GM10248 (cell line): ENCODE measurements around the gene CAMK1D.
"Not testable (repeated sequence)": the region's sequence is repeated elsewhere in the genome, so short reads cannot be mapped to it uniquely, and the experiment has no call there.

Source experiments
- CTCF ChIA-PET: fragments of 300-600 bp; sonication (Branson Sonifier 250); formaldehyde crosslinking; extraction: SDS; loops from one replicate; lab custom pipeline; 2021; ENCODE audit warnings: antibody characterized with exemption; lab: Yijun Ruan, JAX
- POLR2A ChIA-PET: fragments of 350-650 bp; sonication (Branson Sonifier 250); formaldehyde crosslinking; extraction: SDS; loops from one replicate; lab custom pipeline; 2020; ENCODE audit warnings: antibody characterized with exemption; lab: Yijun Ruan, JAX
- DNase-seq: peaks from one replicate; pipeline ENCODE4 v3.0.0; 2012; ENCODE audit errors: extremely low spot score
- CTCF ChIP-seq: IDR thresholded peaks from 2 replicates; pipeline ENCODE4 v1.5.1; 2012; ENCODE audit warnings: mild to moderate bottlenecking, low read depth; ENCODE audit errors: extremely low read depth, missing control alignments, control extremely low read depth

CAMK1D gene

GRCh38 chr10:12348870-12349628, at the start of gene CAMK1D:
CAMK1D (plus strand) TSS chr10:12349547.
- ChIA-PET POLR2A (interaction anchor here (1.4 kb wide), 1 partner anchor 84 kb away, joined by 14 read pairs; no protein-coding TSS in a partner anchor), CTCF (interaction anchor here (0.8 to 3.5 kb wide), 9 partner anchors 10 to 134 kb away, joined by 3 to 17 read pairs (median 4); no protein-coding TSS in a partner anchor)
- peak; percentile 90 for DNase-seq
- peak; percentile 26 for TF ChIP-seq CTCF

DNA sequence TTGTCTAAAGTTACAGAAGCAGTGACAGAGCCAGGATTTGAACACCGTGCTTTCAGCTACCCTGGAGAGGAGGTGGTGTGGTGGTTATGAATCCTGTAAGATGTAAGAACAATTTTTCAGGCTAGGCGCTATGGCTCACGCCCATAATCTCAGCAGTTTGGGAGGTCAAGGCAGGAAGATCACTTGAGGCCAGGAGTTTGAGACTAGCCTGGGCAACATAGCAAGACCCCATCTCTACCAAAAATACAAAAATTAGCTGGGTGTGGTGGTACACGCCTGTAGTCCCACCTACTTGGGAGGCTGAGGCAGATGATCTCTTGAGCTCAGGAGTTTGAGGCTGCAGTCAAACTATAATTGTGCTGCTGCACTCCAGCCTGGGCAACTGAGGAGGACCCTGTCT, 48.3 kb upstream of the CAMK1D start:
- DNase-seq, POLR2A ChIA-PET: not testable (repeated sequence)
- CTCF ChIA-PET, result interaction anchor here (1.4 to 2.2 kb wide), 2 partner anchors 27 to 37 kb away, joined by 3 to 6 read pairs; no protein-coding TSS in a partner anchor

DNA sequence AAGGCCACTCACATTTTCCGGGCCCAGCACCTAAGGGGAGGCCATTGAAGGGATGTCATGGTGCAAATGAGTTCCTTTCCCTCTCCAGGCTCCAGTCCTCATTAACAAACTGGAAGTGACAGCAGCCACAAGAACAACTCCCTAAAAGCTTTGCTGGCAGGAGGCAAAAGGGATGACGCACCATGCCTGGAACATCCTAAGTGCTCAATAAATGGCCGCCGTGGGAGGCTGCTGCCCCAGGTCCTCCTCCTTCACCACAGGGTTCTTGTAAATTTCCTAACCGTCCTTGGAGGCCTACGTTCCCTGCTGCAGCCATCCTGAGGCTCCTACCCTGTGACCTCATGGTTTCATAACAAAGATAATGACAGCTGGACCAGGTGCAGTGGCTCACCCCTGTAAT, 41.3 kb upstream of the CAMK1D start:
- CTCF ChIA-PET, result interaction anchor here (0.9 to 1.8 kb wide), 3 partner anchors 12 to 19 kb away, joined by 3 to 6 read pairs (median 3); no protein-coding TSS in a partner anchor
- no peak for DNase-seq
- POLR2A ChIA-PET, result interaction anchor here (0.6 to 0.8 kb wide), 3 partner anchors 16 to 43 kb away, joined by 3 to 12 read pairs (median 5); no protein-coding TSS in a partner anchor
- no peak for TF ChIP-seq CTCF

GRCh38 chr10:12308736-12309375, 40.5 kb upstream of the CAMK1D start:
- TF ChIP-seq CTCF, result no peak
- POLR2A ChIA-PET, result interaction anchor here (0.7 to 0.8 kb wide), 2 partner anchors 44 to 47 kb away, joined by 3 to 12 read pairs; no protein-coding TSS in a partner anchor
- no peak for DNase-seq
- CTCF ChIA-PET, result interaction anchor here (1.6 to 1.8 kb wide), 2 partner anchors 18 to 46 kb away, joined by 3 to 6 read pairs; no protein-coding TSS in a partner anchor

- CTCF ChIA-PET, result interaction anchor here (0.8 to 1.6 kb wide), 3 partner anchors 12 to 47 kb away, joined by 3 to 6 read pairs (median 3); no protein-coding TSS in a partner anchor
Observed at GRCh38 chr10:12309783-12310182, 39.6 kb upstream of the CAMK1D start.

DNA sequence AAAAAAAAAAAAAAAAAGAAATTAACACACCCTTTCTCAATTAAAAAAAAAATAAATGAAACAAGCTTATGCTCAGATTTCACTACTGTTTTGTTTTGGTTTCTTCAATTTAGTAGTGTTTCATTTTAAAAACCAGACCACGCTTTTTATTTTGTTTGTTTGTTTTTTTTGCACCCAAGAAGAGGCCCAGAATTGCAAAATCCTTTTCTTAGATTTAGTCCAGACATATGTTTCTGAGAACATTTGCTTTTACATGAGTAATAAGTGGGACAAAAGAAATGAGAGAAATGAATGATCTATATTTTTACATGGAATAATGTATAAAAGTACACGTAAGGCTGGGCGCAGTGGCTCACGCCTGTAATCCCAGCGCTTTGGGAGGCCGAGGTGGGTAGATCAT, 34.5 kb upstream of the CAMK1D start:
- no peak for TF ChIP-seq CTCF
- ChIA-PET POLR2A (no interaction called here), CTCF (interaction anchor here (1.0 kb wide), 2 partner anchors 9 to 121 kb away, joined by 3 read pairs; no protein-coding TSS in a partner anchor)
- DNase-seq, result no peak

More at GRCh38 chr10:12309783-12310182, 39.6 kb upstream of the CAMK1D start:
- POLR2A ChIA-PET, DNase-seq: not testable (repeated sequence)

DNA sequence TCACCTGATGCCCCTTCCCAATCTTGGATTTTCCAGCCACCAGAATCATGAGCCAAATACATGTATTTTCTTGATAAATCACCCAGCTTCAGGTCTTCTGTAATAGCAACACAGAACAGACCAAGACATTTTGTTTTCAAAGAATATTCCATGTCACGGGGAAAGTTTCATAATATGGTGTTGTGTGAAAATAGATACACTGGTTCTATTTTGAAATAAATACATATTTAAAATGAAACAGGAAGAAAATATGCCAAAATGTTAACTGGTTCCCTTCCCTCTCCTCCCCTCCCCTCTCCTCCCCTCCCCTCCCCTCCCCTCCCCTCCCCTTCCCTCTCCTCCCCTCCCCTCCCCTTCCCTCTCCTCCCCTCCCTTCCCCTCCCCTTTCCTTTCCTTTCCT, 30.3 kb upstream of the CAMK1D start:
- ChIA-PET POLR2A (no interaction called here), CTCF (no interaction called here)
- TF ChIP-seq CTCF, result no peak
- DNase-seq, result no peak
